ENCODE data around the gene FAM234A. TPM values are rescaled to one million over a fixed set of nuclear protein-coding genes. Genes with fewer than 3 reads are reported as not detected.
"Not testable (repeated sequence)": the region's sequence is repeated elsewhere in the genome, so short reads cannot be mapped to it uniquely, and the experiment has no call there.

The FAM234A gene
- total RNA-seq, 2 experiments from 2014 or later: 18.3 to 21.5 TPM

DNA sequence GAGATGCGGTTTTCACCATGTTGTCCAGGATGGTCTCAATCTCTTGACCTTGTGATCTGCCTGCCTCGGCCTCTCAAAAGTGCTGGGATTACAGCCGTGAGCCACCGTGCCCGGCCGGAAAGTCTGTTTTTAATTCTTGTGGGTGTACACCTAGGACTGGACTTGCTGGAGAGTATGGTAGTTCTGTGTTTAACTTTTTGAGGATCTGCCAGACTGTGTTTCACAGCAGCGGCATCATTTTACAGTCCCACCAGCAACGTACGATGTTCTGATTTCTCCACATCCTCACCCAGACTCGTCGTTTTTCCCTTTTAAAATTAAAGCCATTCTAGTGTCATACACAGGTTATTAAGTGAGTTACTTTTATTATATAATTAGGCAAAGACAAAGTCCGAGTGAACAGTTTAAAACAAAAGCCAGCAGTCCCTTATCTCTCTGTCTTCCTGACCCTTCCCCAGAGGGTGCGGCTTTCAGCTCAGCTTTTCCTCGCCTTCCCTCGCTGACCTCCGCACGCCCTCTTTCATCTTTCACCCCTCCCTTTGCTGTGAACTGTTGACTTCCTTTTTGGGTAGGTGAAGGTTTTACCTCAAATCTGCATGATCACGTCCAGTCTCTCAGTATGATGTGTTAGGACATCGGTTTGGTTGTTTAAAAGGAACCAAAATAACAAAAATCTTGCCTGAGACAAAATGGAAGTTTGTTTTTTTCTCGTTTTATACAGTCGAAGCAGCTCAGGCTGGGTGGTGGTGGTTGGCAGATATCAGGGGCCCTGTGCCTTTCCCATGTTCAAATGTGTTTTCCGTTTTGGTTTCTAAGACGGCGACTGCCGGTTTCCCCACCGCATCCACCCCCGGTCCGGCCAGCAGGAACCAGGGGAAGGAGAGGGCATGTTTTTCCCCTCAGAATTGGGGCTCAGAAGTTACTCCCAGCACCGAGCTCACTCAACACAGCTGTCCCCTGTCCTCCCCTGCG is 18.0 kb downstream of the FAM234A start:
- peak; percentile 81 for ATAC-seq
- intact Hi-C loops (cut with micrococcal nuclease): no loop called here
- ChIA-PET CTCF (interaction anchor here (0.6 to 2.0 kb wide), 5 partner anchors 11 to 109 kb away, joined by 3 to 11 read pairs (median 3); partner anchors contain the start of gene FAM234A), POLR2A (interaction anchor here (0.5 to 1.8 kb wide), 5 partner anchors 17 to 194 kb away, joined by 3 to 7 read pairs (median 3); partner anchors contain the start of genes FAM234A and LUC7L)
- H3K27me3 Mint-ChIP-seq: no peaks in the 10 kb centered on the region
- H3K4me3 Mint-ChIP-seq: peak overlapping the region; percentile 70
- peaks cover 5% of the 10 kb centered on the region for H3K36me3 Mint-ChIP-seq (ENCODE audit: low read depth)
- peaks cover 27% of the 10 kb centered on the region for H3K4me1 Mint-ChIP-seq (ENCODE audit: low read depth)
- TF ChIP-seq, protein P1, sequence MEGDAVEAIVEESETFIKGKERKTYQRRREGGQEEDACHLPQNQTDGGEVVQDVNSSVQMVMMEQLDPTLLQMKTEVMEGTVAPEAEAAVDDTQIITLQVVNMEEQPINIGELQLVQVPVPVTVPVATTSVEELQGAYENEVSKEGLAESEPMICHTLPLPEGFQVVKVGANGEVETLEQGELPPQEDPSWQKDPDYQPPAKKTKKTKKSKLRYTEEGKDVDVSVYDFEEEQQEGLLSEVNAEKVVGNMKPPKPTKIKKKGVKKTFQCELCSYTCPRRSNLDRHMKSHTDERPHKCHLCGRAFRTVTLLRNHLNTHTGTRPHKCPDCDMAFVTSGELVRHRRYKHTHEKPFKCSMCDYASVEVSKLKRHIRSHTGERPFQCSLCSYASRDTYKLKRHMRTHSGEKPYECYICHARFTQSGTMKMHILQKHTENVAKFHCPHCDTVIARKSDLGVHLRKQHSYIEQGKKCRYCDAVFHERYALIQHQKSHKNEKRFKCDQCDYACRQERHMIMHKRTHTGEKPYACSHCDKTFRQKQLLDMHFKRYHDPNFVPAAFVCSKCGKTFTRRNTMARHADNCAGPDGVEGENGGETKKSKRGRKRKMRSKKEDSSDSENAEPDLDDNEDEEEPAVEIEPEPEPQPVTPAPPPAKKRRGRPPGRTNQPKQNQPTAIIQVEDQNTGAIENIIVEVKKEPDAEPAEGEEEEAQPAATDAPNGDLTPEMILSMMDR (IDR thresholded peaks at IDR 0.05): no peak
- H3K27ac Mint-ChIP-seq: peak overlapping the region; percentile 92
- DNase-seq: peak; percentile 63
- no peaks in the 10 kb centered on the region for H3K9me3 Mint-ChIP-seq

DNA sequence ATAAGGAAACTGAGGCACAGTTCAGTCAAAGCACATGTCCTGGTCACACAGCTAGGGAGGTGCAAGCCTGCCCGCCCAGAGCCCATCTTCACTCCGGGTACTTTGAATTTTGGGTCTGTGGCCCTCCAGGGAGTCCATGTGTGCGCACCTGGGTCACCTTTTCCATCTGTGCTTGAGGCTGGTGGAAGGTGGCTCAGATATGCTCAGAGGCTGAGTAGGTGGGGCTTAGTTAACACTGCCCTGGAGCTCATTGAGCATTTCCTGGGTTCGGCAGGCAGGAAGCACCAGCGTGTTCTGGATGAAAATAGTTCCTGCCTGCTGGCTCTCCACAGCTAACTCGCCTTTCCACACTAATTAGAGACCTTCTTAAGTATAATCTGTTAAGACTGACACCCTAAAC is 19.2 kb downstream of the FAM234A start:
- no peak overlapping the region for H3K4me3 Mint-ChIP-seq
- H3K27ac Mint-ChIP-seq: peak overlapping the region; percentile 52
- TF ChIP-seq, protein P1 (IDR thresholded peaks at IDR 0.05): no peak
- H3K27me3 Mint-ChIP-seq: no peaks in the 10 kb centered on the region
- POLR2A ChIA-PET: interaction anchor here (1.0 to 1.8 kb wide), 3 partner anchors 10 to 70 kb away, joined by 3 to 7 read pairs (median 3); partner anchors contain the start of gene FAM234A
- intact Hi-C loops (cut with micrococcal nuclease): no loop called here
- DNase-seq (peak; percentile 37), ATAC-seq (peak; percentile 51)
- H3K4me1 Mint-ChIP-seq (ENCODE audit: low read depth): peaks cover 27% of the 10 kb centered on the region
- CTCF ChIA-PET: interaction anchor here (1.4 to 2.0 kb wide), 2 partner anchors 19 to 100 kb away, joined by 3 to 11 read pairs; partner anchors contain the start of gene FAM234A
- H3K36me3 Mint-ChIP-seq (ENCODE audit: low read depth): peaks cover 5% of the 10 kb centered on the region
- no peaks in the 10 kb centered on the region for H3K9me3 Mint-ChIP-seq

DNA sequence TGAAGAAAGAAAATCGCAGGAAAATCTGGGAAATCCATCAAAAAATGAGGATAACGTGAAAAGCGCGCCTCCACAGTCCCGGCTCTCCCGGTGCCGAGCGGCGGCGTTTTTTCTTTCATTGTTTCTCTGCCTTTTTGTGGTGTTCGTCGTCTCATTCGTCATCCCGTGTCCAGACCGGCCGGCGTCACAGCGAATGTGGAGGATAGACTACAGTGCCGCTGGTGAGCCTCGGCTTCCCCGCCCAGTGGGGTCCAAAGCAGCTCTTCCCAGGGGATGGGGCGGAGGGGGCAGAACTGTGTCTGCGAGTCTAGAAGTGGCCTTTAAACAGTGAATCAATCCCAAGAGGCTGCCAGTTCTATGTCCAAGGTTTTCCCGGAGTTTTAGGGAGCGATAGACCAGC is 19.8 kb downstream of the FAM234A start:
- Mint-ChIP-seq H3K36me3 (ENCODE audit: low read depth) (peaks cover 5% of the 10 kb centered on the region), H3K4me3 (no peak overlapping the region), H3K27ac (no peak overlapping the region), H3K4me1 (ENCODE audit: low read depth) (peaks cover 27% of the 10 kb centered on the region), H3K9me3 (no peaks in the 10 kb centered on the region), H3K27me3 (no peaks in the 10 kb centered on the region)
- ChIA-PET POLR2A (interaction anchor here (1.0 to 1.8 kb wide), 3 partner anchors 10 to 70 kb away, joined by 3 to 7 read pairs (median 3); partner anchors contain the start of gene FAM234A), CTCF (interaction anchor here (1.4 to 2.0 kb wide), 2 partner anchors 19 to 100 kb away, joined by 3 to 11 read pairs; partner anchors contain the start of gene FAM234A)
- DNase-seq: no peak
- ATAC-seq: no peak
- TF ChIP-seq, protein P1 (IDR thresholded peaks at IDR 0.05): no peak
- intact Hi-C loops (cut with micrococcal nuclease): no loop called here

DNA sequence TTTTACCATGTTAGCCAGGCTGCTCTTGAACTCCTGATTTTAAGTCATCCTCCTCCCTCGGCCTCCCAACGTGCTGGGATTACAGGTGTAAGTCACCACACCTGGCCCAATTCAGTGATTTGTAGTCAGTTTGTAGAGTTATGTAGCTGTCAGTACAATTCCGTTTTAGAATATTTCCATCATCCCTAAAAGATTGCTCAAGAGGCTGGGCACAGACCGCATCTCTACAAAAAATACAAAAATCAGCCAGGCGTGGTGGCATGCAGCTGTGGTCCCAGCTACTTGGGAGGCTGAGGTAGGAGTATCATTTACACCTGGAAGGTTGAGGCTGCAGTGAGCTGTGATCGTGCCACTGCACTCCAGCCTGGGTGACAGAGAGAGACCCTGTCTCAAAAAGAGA is 20.6 kb downstream of the FAM234A start:
- POLR2A ChIA-PET: no interaction called here
- Mint-ChIP-seq H3K9me3 (no peaks in the 10 kb centered on the region), H3K27ac (no peak overlapping the region), H3K36me3 (ENCODE audit: low read depth) (peaks cover 6% of the 10 kb centered on the region), H3K4me3 (no peak overlapping the region), H3K27me3 (no peaks in the 10 kb centered on the region), H3K4me1 (ENCODE audit: low read depth) (peaks cover 27% of the 10 kb centered on the region)
- TF ChIP-seq, protein P1 (IDR thresholded peaks at IDR 0.05): no peak
- CTCF ChIA-PET: no interaction called here
- no peak for ATAC-seq
- DNase-seq: no peak
- intact Hi-C loops (cut with micrococcal nuclease): no loop called here

DNA sequence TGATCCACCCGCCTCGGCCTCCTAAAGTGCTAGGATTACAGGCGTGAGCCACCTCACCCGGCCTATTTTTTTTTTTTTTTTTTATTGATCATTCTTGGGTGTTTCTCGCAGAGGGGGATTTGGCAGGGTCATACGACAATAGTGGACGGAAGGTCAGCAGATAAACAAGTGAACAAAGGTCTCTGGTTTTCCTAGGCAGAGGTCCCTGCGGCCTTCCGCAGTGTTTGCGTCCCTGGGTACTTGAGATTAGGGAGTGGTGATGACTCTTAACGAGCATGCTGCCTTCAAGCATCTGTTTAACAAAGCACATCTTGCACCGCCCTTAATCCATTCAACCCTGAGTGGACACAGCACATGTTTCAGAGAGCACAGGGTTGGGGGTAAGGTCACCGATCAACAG is 23.5 kb downstream of the FAM234A start:
- POLR2A ChIA-PET; ATAC-seq; H3K9me3 Mint-ChIP-seq; H3K27ac Mint-ChIP-seq; intact Hi-C loops (cut with micrococcal nuclease); H3K27me3 Mint-ChIP-seq; DNase-seq; H3K4me3 Mint-ChIP-seq; H3K36me3 Mint-ChIP-seq (ENCODE audit: low read depth): not testable (repeated sequence)
- CTCF ChIA-PET: interaction anchor here (1.4 kb wide), 1 partner anchor 21 kb away, joined by 3 read pairs; no protein-coding TSS in a partner anchor
- H3K4me1 Mint-ChIP-seq (ENCODE audit: low read depth): peaks cover 13% of the 10 kb centered on the region

Measured in activated CD8-positive, alpha-beta T cell treated with anti-CD3 and anti-CD28 coated beads for 36 hours (primary cell).